Activated CD8-positive, alpha-beta memory T cell treated with anti-CD3 and anti-CD28 coated beads, Interleukin-2, amount 10 ng/mL, durations not matched to agents 7 days and 5 days (primary cell): ENCODE data around the gene MYBPC2. TPM values are rescaled to one million over a fixed set of nuclear protein-coding genes. Genes with fewer than 3 reads are reported as not detected.
A peak's percentile ranks its signal among the peaks of the same experiment; 100 is the strongest.

Source experiments
- ATAC-seq: fragments of 150-1000 bp; cut with Tn5 transposase; one replicate; pipeline ENCODE4 v1.10.0; 2021; ENCODE audit warnings: moderate library complexity
- CTCF ChIA-PET: fragments of 350-600 bp; sonication (Branson Sonifier 250); formaldehyde crosslinking; loops from one replicate; lab custom pipeline; 2021; ENCODE audit warnings: antibody characterized with exemption; lab: Charles Lee
- DNase-seq: peaks from one replicate; pipeline ENCODE4 v3.0.0-alpha.2; 2020
- H3K27ac Mint-ChIP-seq: one replicate; pipeline ENCODE4 v1.8.0; 2021; ENCODE audit warnings: mild to moderate bottlenecking, mixed read lengths
- H3K27me3 Mint-ChIP-seq: one replicate; pipeline ENCODE4 v1.8.0; 2021; ENCODE audit warnings: mixed read lengths
- H3K36me3 Mint-ChIP-seq: one replicate; pipeline ENCODE4 v1.8.0; 2021; ENCODE audit warnings: mild to moderate bottlenecking, mixed read lengths
- H3K4me1 Mint-ChIP-seq: one replicate; pipeline ENCODE4 v1.8.0; 2021; ENCODE audit warnings: mixed read lengths
- H3K4me3 Mint-ChIP-seq: one replicate; pipeline ENCODE4 v1.8.0; 2021; ENCODE audit warnings: mild to moderate bottlenecking, moderate library complexity, mixed read lengths
- H3K9me3 Mint-ChIP-seq: one replicate; pipeline ENCODE4 v1.8.0; 2022; ENCODE audit warnings: low read depth, mixed read lengths
- total RNA-seq, 2 experiments: library from RNA; stranded (reverse); gene quantifications; one replicate each; pipeline ENCODE4 v1.2.3, GENCODE V29; 2021

Gene MYBPC2
- total RNA-seq, 2 experiments from 2014 or later: not detected

DNA sequence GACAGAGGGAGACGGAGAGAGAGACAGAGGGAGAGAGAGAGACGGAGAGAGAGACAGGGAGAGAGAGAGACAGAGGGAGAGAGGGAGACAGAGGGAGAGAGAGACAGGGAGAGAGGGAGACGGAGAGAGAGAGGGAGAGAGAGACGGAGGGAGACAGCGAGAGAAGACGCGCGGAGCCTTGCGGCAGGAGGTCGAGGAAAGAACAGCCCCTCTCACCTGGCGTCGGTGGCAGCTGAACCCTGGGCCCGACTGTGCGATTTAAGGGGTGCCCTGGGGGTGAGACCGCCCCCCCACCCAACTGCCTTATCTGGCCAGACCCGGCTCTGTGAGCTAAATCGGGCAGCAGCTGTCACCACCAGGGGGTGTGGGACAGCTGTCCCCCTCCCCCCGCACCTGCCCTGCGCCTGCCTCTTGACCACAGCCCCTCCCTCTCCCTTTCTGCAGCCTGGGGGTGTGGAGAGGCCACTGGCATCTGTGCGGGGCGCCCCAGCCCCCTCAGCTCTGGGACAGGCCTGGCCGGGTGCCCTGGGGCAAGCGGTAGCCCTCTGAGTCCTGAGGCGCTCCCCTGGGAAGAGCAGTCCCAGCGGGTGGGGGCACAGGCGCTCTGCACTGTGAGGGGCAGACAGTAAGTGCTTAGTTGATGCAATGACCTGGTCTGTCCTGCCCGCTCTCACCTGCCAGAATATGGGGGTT is 67.5 kb downstream of the MYBPC2 start:
- DNase-seq: no peak
- Mint-ChIP-seq H3K36me3 (no peaks in the 10 kb centered on the region), H3K27me3 (no peaks in the 10 kb centered on the region), H3K9me3 (no peaks in the 10 kb centered on the region), H3K27ac (no peak overlapping the region), H3K4me1 (no peaks in the 10 kb centered on the region), H3K4me3 (no peak overlapping the region)
- CTCF ChIA-PET: no interaction called here
- peak; percentile 45 for ATAC-seq

GRCh38 chr19:50500753-50501151 is 68.1 kb downstream of the MYBPC2 start:
- no peak overlapping the region for H3K27ac Mint-ChIP-seq
- DNase-seq (no peak), ATAC-seq (peak; percentile 16)
- H3K9me3 Mint-ChIP-seq: no peaks in the 10 kb centered on the region
- H3K27me3 Mint-ChIP-seq: no peaks in the 10 kb centered on the region
- H3K4me3 Mint-ChIP-seq: no peak overlapping the region
- H3K4me1 Mint-ChIP-seq: no peaks in the 10 kb centered on the region
- CTCF ChIA-PET: no interaction called here
- no peaks in the 10 kb centered on the region for H3K36me3 Mint-ChIP-seq

GRCh38 chr19:50501186-50501567 is 68.5 kb downstream of the MYBPC2 start:
- CTCF ChIA-PET: no interaction called here
- no peak overlapping the region for H3K4me3 Mint-ChIP-seq
- no peaks in the 10 kb centered on the region for H3K4me1 Mint-ChIP-seq
- no peaks in the 10 kb centered on the region for H3K9me3 Mint-ChIP-seq
- DNase-seq (no peak), ATAC-seq (no peak)
- no peaks in the 10 kb centered on the region for H3K36me3 Mint-ChIP-seq
- no peak overlapping the region for H3K27ac Mint-ChIP-seq
- H3K27me3 Mint-ChIP-seq: no peaks in the 10 kb centered on the region

- H3K4me3 Mint-ChIP-seq: no peak overlapping the region
- CTCF ChIA-PET: no interaction called here
- no peak overlapping the region for H3K27ac Mint-ChIP-seq
- ATAC-seq: no peak
- no peak for DNase-seq
- no peaks in the 10 kb centered on the region for H3K9me3 Mint-ChIP-seq
- H3K36me3 Mint-ChIP-seq: no peaks in the 10 kb centered on the region
- no peaks in the 10 kb centered on the region for H3K4me1 Mint-ChIP-seq
- H3K27me3 Mint-ChIP-seq: no peaks in the 10 kb centered on the region
These were observed 69.1 kb downstream of the MYBPC2 start for GRCh38 chr19:50501568-50502475.

DNA sequence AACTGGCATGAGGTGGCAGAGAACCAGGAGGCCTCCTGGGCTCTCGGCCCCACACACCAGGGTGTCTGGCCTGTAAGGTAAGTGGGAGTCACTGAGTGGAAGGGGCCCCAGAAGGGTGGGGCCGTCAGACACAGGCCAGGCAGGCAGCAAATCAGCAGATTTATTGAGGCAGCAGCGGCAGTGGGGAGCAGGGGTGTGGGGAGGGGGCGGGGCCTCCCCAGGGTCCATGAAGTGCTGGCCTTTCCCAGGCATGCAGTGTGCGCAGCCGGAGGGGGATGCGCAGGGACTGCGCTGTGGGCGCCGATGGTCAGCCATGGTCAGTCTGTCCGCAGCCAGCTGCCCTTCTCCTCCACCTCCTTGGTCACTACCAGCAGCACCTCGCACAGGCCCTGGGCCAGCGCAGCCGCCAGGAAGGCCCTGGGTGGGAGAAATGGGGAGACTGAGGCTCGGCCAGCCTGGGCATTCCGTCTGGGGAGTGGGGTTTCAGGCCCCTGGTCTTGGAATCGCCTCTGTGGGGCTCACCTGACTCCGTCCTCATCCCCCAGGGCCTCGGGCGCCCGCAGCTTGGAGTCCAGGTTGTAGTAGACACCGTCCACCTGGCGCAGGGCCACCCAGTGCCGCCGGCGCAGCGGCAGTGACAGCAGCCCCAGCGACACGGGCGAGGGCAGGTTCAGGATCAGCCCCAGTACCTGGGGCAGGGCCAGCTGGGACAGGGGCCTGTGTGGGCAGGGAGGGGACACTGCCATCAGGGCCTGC is 73.3 kb downstream of the MYBPC2 start:
- H3K9me3 Mint-ChIP-seq: no peaks in the 10 kb centered on the region
- H3K27me3 Mint-ChIP-seq: no peaks in the 10 kb centered on the region
- no peak overlapping the region for H3K27ac Mint-ChIP-seq
- H3K4me3 Mint-ChIP-seq: no peak overlapping the region
- H3K36me3 Mint-ChIP-seq: no peaks in the 10 kb centered on the region
- CTCF ChIA-PET: no interaction called here
- no peak for DNase-seq
- ATAC-seq: no peak
- peaks cover 10% of the 10 kb centered on the region for H3K4me1 Mint-ChIP-seq

- Mint-ChIP-seq H3K4me3 (no peak overlapping the region), H3K4me1 (peaks cover 13% of the 10 kb centered on the region), H3K36me3 (no peaks in the 10 kb centered on the region), H3K27me3 (no peaks in the 10 kb centered on the region), H3K27ac (no peak overlapping the region), H3K9me3 (no peaks in the 10 kb centered on the region)
- CTCF ChIA-PET: no interaction called here
- no peak for DNase-seq
- no peak for ATAC-seq
These were observed 74.0 kb downstream of the MYBPC2 start for GRCh38 chr19:50506700-50507099.

- no peaks in the 10 kb centered on the region for H3K36me3 Mint-ChIP-seq
- peaks cover 15% of the 10 kb centered on the region for H3K4me1 Mint-ChIP-seq
- CTCF ChIA-PET: no interaction called here
- H3K27ac Mint-ChIP-seq: no peak overlapping the region
- ATAC-seq (no peak), DNase-seq (no peak)
- H3K4me3 Mint-ChIP-seq: no peak overlapping the region
- H3K27me3 Mint-ChIP-seq: no peaks in the 10 kb centered on the region
- no peaks in the 10 kb centered on the region for H3K9me3 Mint-ChIP-seq
These were observed 74.7 kb downstream of the MYBPC2 start for GRCh38 chr19:50507376-50507775.

DNA sequence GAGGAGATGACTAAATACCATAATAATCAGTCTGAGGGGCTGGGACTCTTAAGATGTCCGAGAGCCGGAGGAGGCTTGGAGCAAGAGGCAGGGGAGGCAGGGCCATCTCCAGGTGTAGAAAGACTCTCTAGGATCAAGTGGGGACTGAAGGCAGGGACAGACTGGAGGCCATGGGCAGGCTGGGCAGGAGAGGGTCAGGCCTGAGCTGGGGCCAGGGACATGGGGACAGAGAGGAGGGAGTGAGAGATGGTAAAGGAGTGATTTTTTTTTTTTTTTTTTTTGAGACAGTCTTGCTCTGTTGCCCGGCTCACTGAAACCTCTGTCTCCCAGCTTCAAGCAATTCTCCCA is 76.1 kb downstream of the MYBPC2 start:
- no peaks in the 10 kb centered on the region for H3K9me3 Mint-ChIP-seq
- H3K27me3 Mint-ChIP-seq: no peaks in the 10 kb centered on the region
- no peak for DNase-seq
- CTCF ChIA-PET: interaction anchor here (2.0 kb wide), 1 partner anchor 48 kb away, joined by 7 read pairs; no protein-coding TSS in a partner anchor
- H3K4me1 Mint-ChIP-seq: peaks cover 15% of the 10 kb centered on the region
- H3K36me3 Mint-ChIP-seq: no peaks in the 10 kb centered on the region
- ATAC-seq: no peak
- H3K27ac Mint-ChIP-seq: no peak overlapping the region
- H3K4me3 Mint-ChIP-seq: no peak overlapping the region

GRCh38 chr19:50509366-50509765 is 76.7 kb downstream of the MYBPC2 start:
- Mint-ChIP-seq H3K9me3 (no peaks in the 10 kb centered on the region), H3K27me3 (peaks cover 2% of the 10 kb centered on the region), H3K27ac (no peak overlapping the region), H3K36me3 (no peaks in the 10 kb centered on the region), H3K4me3 (peak overlapping the region; percentile 44), H3K4me1 (peaks cover 15% of the 10 kb centered on the region)
- ATAC-seq (no peak), DNase-seq (no peak)
- CTCF ChIA-PET: interaction anchor here (2.0 kb wide), 1 partner anchor 47 kb away, joined by 7 read pairs; no protein-coding TSS in a partner anchor

DNA sequence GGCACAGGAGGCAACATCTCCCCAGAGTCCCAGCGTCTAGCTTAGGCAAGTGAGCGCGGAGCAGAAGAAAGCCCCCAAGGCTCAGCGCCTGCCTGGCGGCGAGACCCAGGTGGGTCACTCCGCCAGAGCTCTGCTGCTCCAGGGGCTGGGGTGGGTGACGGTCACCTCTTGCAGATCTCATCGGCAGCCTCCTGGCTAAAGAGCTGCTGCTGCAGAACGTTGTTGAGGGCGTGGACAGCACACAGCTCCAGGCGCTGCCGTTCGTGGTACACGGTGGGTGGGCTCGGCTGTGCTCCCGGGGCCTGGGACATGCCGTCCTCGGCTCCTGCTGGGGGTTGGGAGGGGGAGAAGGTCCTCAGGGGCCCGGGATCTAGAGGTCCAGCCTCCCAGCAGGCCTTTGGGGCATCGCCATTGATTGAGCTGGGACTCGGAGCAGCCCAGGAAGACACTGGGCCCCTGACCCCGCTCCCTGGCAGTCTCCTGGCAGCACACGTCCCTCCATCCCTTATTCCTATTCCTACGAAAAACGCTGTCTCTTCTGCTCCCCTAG is 77.5 kb downstream of the MYBPC2 start:
- Mint-ChIP-seq H3K36me3 (no peaks in the 10 kb centered on the region), H3K4me3 (peak overlapping the region; percentile 93), H3K27me3 (peaks cover 3% of the 10 kb centered on the region), H3K4me1 (peaks cover 15% of the 10 kb centered on the region), H3K9me3 (no peaks in the 10 kb centered on the region), H3K27ac (peak overlapping the region; percentile 89)
- no peak for DNase-seq
- ATAC-seq: no peak
- CTCF ChIA-PET: interaction anchor here (1.5 to 2.9 kb wide), 4 partner anchors 27 to 182 kb away, joined by 3 to 13 read pairs (median 6); no protein-coding TSS in a partner anchor

DNA sequence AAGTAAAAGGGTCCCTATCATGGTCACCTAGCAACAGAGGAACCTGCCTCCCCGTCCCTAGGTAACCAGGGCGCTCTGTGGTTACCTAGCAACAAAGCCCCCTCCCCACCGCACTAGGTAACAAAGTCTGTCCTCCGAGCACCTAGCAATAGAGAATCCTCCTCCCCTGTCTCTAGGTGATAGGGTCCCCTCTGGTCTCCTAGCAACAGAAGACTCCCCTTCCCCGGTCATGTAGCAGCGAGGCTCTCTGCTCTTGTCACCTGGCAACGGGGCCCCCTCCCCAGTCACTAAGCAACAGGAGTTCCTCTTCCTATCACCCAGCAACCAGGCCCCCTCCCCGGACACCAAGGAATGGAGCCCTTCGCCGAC is 78.0 kb downstream of the MYBPC2 start:
- H3K27me3 Mint-ChIP-seq: peaks cover 4% of the 10 kb centered on the region
- H3K9me3 Mint-ChIP-seq: no peaks in the 10 kb centered on the region
- H3K27ac Mint-ChIP-seq: peak overlapping the region; percentile 89
- CTCF ChIA-PET: interaction anchor here (1.0 to 2.9 kb wide), 9 partner anchors 26 to 182 kb away, joined by 3 to 13 read pairs (median 5); no protein-coding TSS in a partner anchor
- no peaks in the 10 kb centered on the region for H3K36me3 Mint-ChIP-seq
- H3K4me1 Mint-ChIP-seq: peaks cover 15% of the 10 kb centered on the region
- ATAC-seq (no peak), DNase-seq (no peak)
- H3K4me3 Mint-ChIP-seq: peak overlapping the region; percentile 93

DNA sequence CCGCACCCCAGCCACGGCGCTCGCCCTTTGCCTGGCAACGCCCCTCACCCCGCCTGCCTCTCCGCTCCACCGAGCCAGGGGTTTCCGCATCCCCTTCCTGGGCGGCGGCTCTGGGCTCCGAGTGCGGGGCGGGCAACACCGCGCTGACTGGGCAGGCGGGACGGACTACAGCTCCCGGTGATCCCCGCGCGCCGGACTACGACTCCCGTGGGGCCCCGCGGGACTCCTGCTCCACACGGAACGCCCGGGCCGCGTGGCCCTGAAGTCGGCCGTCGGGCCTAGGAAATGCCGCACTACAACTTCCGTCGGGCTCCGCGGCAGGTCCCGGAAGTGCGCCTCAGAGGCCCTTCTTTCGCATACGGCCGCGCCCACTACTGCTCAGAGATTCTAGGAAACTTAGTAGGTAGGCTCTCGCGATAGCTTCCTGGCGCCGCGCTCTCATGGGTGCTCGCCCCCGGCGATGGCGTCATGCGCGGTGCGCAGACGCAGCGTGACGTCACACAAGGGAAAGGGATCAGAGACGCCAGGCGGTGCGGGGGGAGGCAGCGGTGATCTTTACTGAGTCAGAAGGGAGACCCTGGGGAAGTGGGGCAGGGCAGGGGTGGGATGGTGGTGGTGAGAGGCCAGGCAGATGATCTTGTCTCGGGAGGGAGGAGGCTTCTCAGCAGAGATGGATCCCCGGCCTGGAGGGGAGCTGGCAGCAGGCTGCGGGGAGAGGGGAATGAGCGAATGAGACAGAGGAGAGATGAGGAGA is 78.6 kb downstream of the MYBPC2 start, which contains the start of gene JOSD2:
JOSD2 (minus strand) TSS at position 123 of the 754 bp plus-strand sequence. CDS start 760 bp downstream, outside the sequence.
- CTCF ChIA-PET: interaction anchor here (1.0 to 2.9 kb wide), 9 partner anchors 26 to 183 kb away, joined by 3 to 13 read pairs (median 5); no protein-coding TSS in a partner anchor
- peaks cover 9% of the 10 kb centered on the region for H3K27me3 Mint-ChIP-seq
- DNase-seq (peak; percentile 99), ATAC-seq (peak; percentile 95)
- no peaks in the 10 kb centered on the region for H3K9me3 Mint-ChIP-seq
- H3K27ac Mint-ChIP-seq: peak within 1 kb of the TSS; percentile 89
- H3K4me3 Mint-ChIP-seq: peak within 1 kb of the TSS; percentile 93
- no peaks in the 10 kb centered on the region for H3K36me3 Mint-ChIP-seq
- peaks cover 15% of the 10 kb centered on the region for H3K4me1 Mint-ChIP-seq
